Liver (tissue), 9 donors: Measurements from ENCODE around the gene FAAP100. TPM values are rescaled to one million over a fixed set of nuclear protein-coding genes. Genes with fewer than 3 reads are reported as not detected.

Experiments
- DNase-seq: peaks from one replicate; pipeline ENCODE4 v3.0.0-alpha.2; 2017; ENCODE audit warnings: low spot score
- H3K27ac ChIP-seq, 2 donors: one replicate each; pipeline ENCODE4 v1.7.0; 2013; ENCODE audit warnings: inconsistent platforms in 2 of 2, low read length in 2 of 2, control low read depth in 1 of 2, low read depth in 1 of 2, mild to moderate bottlenecking in 1 of 2
- H3K27me3 ChIP-seq, 4 donors: one replicate each; pipeline versions ENCODE4 v1.6.1 to v1.7.0; 2013; ENCODE audit warnings: low read length in 3 of 4, inconsistent platforms in 1 of 4, mild to moderate bottlenecking in 1 of 4, moderate library complexity in 1 of 4; ENCODE audit not compliant: control insufficient read depth in 4 of 4, insufficient read depth in 4 of 4
- H3K36me3 ChIP-seq, 4 donors: one replicate each; pipeline versions ENCODE4 v1.6.1 to v1.7.0; 2013; ENCODE audit warnings: low read length in 3 of 4, mild to moderate bottlenecking in 3 of 4, low read depth in 1 of 4, moderate library complexity in 1 of 4; ENCODE audit not compliant: control insufficient read depth in 4 of 4, insufficient read depth in 3 of 4
- H3K4me1 ChIP-seq, 4 donors: one replicate each; pipeline versions ENCODE4 v1.6.1 to v1.7.0; 2013; ENCODE audit warnings: low read length in 3 of 4, mild to moderate bottlenecking in 3 of 4, moderate library complexity in 1 of 4; ENCODE audit not compliant: control insufficient read depth in 4 of 4, insufficient read depth in 4 of 4
- H3K4me3 ChIP-seq, 3 donors: one replicate each; pipeline versions ENCODE4 v1.6.1 to v1.7.0; 2013; ENCODE audit warnings: low read length in 3 of 3, control low read depth in 1 of 3, low read depth in 1 of 3, mild to moderate bottlenecking in 1 of 3
- H3K9ac ChIP-seq, 2 donors: one replicate each; pipeline ENCODE4 v1.7.0; 2013; ENCODE audit warnings: low read length in 2 of 2, mild to moderate bottlenecking in 2 of 2, moderate library complexity in 2 of 2, control low read depth in 1 of 2, low read depth in 1 of 2
- H3K9me3 ChIP-seq, 4 donors: one replicate each; pipeline versions ENCODE4 v1.6.1 to v1.7.0; 2013; ENCODE audit warnings: low read length in 3 of 4; ENCODE audit not compliant: control insufficient read depth in 4 of 4
- ATF3 ChIP-seq: IDR thresholded peaks from 2 replicates; pipeline ENCODE4 v1.6.1; 2016; ENCODE audit warnings: antibody characterized with exemption
- CTCF ChIP-seq: fragments of 150-350 bp; IDR thresholded peaks from 2 replicates; pipeline ENCODE4 v1.5.1; 2017; ENCODE audit warnings: improper control_type of control experiment, low read depth, low read length; ENCODE audit not compliant: missing input control
- EGR1 ChIP-seq, 2 donors: IDR thresholded peaks; 2 replicates each; pipeline ENCODE4 v1.6.1; 2016 to 2018; ENCODE audit warnings: antibody characterized with exemption in 2 of 2, low read depth in 2 of 2
- FOXA1 ChIP-seq: IDR thresholded peaks from 2 replicates; pipeline ENCODE4 v1.6.1; 2016; ENCODE audit warnings: antibody characterized with exemption
- FOXA2 ChIP-seq: IDR thresholded peaks from 2 replicates; pipeline ENCODE4 v1.6.1; 2016; ENCODE audit warnings: antibody characterized with exemption
- GABPA ChIP-seq, 2 donors: IDR thresholded peaks in 1 of 2; conservative IDR thresholded peaks in 1 of 2; 2 replicates each; pipeline ENCODE4 v1.6.1; 2016; ENCODE audit warnings: antibody characterized with exemption in 2 of 2, mild to moderate bottlenecking in 1 of 2, moderate library complexity in 1 of 2
- HNF4A ChIP-seq, 2 donors: conservative IDR thresholded peaks; 2 replicates each; pipeline ENCODE4 v1.6.1; 2016; ENCODE audit warnings: antibody characterized with exemption in 2 of 2, mild to moderate bottlenecking in 2 of 2
- HNF4G ChIP-seq: IDR thresholded peaks from 2 replicates; pipeline ENCODE4 v1.6.1; 2016; ENCODE audit warnings: antibody characterized with exemption
- MAX ChIP-seq: IDR thresholded peaks from 2 replicates; pipeline ENCODE4 v1.6.1; 2016; ENCODE audit warnings: antibody characterized with exemption
- NR2F2 ChIP-seq: IDR thresholded peaks from 2 replicates; pipeline ENCODE4 v1.6.1; 2016; ENCODE audit warnings: antibody characterized with exemption
- RAD21 ChIP-seq, 2 donors: IDR thresholded peaks; 2 replicates each; pipeline ENCODE4 v1.6.1; 2016; ENCODE audit warnings: antibody characterized with exemption in 2 of 2, mild to moderate bottlenecking in 2 of 2
- REST ChIP-seq: IDR thresholded peaks from 2 replicates; pipeline ENCODE4 v1.6.1; 2016; ENCODE audit warnings: antibody characterized with exemption, mild to moderate bottlenecking
- RXRA ChIP-seq, 2 donors: IDR thresholded peaks; 2 replicates each; pipeline ENCODE4 v1.6.1; 2017 to 2018; ENCODE audit warnings: antibody characterized with exemption in 2 of 2, mild to moderate bottlenecking in 1 of 2
- SP1 ChIP-seq: IDR thresholded peaks from 2 replicates; pipeline ENCODE4 v1.6.1; 2018; ENCODE audit warnings: antibody characterized with exemption, mild to moderate bottlenecking
- TAF1 ChIP-seq: conservative IDR thresholded peaks from 2 replicates; pipeline ENCODE4 v1.6.1; 2016; ENCODE audit warnings: antibody characterized with exemption, mild to moderate bottlenecking
- WGBS: extraction: QIAGEN DNeasy Blood & Tissue Kit; methylation state at CpG from one replicate; pipeline ENCODE4 v1.1.7; 2013; 5-methylcytosine and 5-hydroxymethylcytosine counted together
- polyA plus RNA-seq, 2 donors: library from polyadenylated mRNA; stranded (reverse) in 1 of 2; unstranded in 1 of 2; fragments of 200-250 nt in 1 of 2; fragments of >200 nt in 1 of 2; fragmentation: Nextera tagmentation in 1 of 2; extraction: Ambion mirVana in 1 of 2; gene quantifications; one replicate each; pipeline versions ENCODE4 v1.2.1 to v1.2.3, GENCODE V29; 2013 to 2015
- total RNA-seq, 2 donors: library from RNA; depleted of rRNA; stranded (reverse); fragments of >200 nt; gene quantifications; one replicate each; pipeline ENCODE4 v1.2.3, GENCODE V29; 2014
- TF ChIP-seq, protein P1 (sequence below): IDR thresholded peaks from 2 replicates; pipeline ENCODE4 v1.6.1; 2016; ENCODE audit warnings: antibody characterized with exemption
- donor health status: healthy.
- donor health status: healthy.
- donor health status: healthy.
- donor health status: healthy.
- donor health status: healthy.

The FAAP100 gene
- total and polyA plus RNA-seq, 4 donors, result 8.1 to 14.7 (median 9.7) TPM

DNA sequence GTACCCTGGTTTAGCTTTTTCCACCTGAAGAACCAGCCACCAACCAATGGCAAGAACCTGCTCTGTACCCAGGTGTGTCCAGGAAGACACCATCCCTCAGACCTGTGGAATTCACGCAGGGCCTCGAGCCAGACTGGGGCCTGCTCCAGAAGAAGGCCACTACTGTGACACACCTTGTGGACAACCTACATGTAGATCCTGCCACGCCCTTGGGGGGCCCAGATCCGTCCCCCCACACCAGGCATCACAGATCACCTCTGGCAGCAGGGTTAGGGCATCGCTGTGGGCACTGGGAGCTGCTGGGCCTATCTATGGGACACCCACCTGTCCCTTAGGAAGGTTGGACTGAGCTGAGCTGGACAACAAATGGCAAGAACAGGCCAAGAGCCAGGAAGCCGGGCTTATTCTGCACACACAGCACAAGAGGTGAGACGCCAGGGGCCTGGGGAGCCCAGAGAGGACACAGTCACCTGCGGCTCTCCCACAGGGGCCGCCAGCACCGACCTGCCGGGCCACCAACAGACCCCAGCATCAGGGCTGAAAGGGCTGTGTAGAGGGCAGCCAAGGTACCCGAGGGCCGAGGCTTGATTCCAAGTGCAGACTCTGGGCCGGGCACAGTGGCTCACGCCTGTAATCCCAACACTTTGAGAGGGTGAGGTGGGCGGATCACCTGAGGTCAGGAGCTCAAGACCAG, 7.7 kb downstream of the FAAP100 start:
- no peaks in the 10 kb centered on the region for H3K9me3 ChIP-seq
- no peak overlapping the region for H3K4me3 ChIP-seq
- 95% methylated on average over 16 of the region's 16 CpGs for WGBS
- no peak overlapping the region for H3K27ac ChIP-seq
- H3K4me1 ChIP-seq, result peaks cover 0 to 9% (median 5%) of the 10 kb centered on the region in 4 donors
- H3K36me3 ChIP-seq, result peaks cover 5 to 80% (median 33%) of the 10 kb centered on the region in 4 donors
- DNase-seq, result no peak
- no peak overlapping the region for H3K9ac ChIP-seq
- TF ChIP-seq NR2F2 (no peak), CTCF (no peak), HNF4A (conservative IDR thresholded peaks at IDR 0.05) (no peak), FOXA1 (no peak), SP1 (no peak)
- no peaks in the 10 kb centered on the region for H3K27me3 ChIP-seq

- Histone ChIP-seq H3K9ac (no peak overlapping the region), H3K36me3 (peaks cover 5 to 81% (median 33%) of the 10 kb centered on the region in 4 donors), H3K9me3 (no peaks in the 10 kb centered on the region), H3K4me1 (peaks cover 0 to 2% (median 0%) of the 10 kb centered on the region in 4 donors), H3K4me3 (no peak overlapping the region), H3K27ac (no peak overlapping the region), H3K27me3 (no peaks in the 10 kb centered on the region)
- WGBS, result 98% methylated on average over 15 of the region's 15 CpGs
- TF ChIP-seq MAX, result no peak
- TF ChIP-seq, protein P1, sequence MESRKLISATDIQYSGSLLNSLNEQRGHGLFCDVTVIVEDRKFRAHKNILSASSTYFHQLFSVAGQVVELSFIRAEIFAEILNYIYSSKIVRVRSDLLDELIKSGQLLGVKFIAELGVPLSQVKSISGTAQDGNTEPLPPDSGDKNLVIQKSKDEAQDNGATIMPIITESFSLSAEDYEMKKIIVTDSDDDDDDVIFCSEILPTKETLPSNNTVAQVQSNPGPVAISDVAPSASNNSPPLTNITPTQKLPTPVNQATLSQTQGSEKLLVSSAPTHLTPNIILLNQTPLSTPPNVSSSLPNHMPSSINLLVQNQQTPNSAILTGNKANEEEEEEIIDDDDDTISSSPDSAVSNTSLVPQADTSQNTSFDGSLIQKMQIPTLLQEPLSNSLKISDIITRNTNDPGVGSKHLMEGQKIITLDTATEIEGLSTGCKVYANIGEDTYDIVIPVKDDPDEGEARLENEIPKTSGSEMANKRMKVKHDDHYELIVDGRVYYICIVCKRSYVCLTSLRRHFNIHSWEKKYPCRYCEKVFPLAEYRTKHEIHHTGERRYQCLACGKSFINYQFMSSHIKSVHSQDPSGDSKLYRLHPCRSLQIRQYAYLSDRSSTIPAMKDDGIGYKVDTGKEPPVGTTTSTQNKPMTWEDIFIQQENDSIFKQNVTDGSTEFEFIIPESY, result no peak
- TF ChIP-seq FOXA1, result no peak
- TF ChIP-seq HNF4A (conservative IDR thresholded peaks at IDR 0.05), result no peak
- no peak for TF ChIP-seq CTCF
- no peak for TF ChIP-seq TAF1
- TF ChIP-seq GABPA (IDR thresholded peaks at IDR 0.05 in 1 of 2, conservative IDR thresholded peaks at IDR 0.05 in 1 of 2), result no peak
- TF ChIP-seq FOXA2, result no peak
- no peak for TF ChIP-seq SP1
- TF ChIP-seq EGR1 (IDR thresholded peaks at IDR 0.05; ENCODE audit: low read depth in 2 of 2), result no peak
- no peak for TF ChIP-seq RAD21 (IDR thresholded peaks at IDR 0.05)
- no peak for TF ChIP-seq ATF3
- no peak for TF ChIP-seq RXRA (IDR thresholded peaks at IDR 0.05)
- TF ChIP-seq HNF4G, result no peak
- no peak for TF ChIP-seq REST
- no peak for DNase-seq
Measured at GRCh38 chr17:81543756-81544155, 8.4 kb downstream of the FAAP100 start.
